ENCODE measurements around the gene SMIM7. TPM values are rescaled to one million over a fixed set of nuclear protein-coding genes. Genes with fewer than 3 reads are reported as not detected.
A peak's percentile ranks its signal among the peaks of the same experiment; 100 is the strongest.
"Not testable (repeated sequence)": the region's sequence is repeated elsewhere in the genome, so short reads cannot be mapped to it uniquely, and the experiment has no call there.

SMIM7 gene
- total and polyA plus RNA-seq, 11 donors = 27.1 to 73.1 (median 45.2) TPM

- DNase-seq (no peak), ATAC-seq (no peak)
- TF ChIP-seq, protein P1, sequence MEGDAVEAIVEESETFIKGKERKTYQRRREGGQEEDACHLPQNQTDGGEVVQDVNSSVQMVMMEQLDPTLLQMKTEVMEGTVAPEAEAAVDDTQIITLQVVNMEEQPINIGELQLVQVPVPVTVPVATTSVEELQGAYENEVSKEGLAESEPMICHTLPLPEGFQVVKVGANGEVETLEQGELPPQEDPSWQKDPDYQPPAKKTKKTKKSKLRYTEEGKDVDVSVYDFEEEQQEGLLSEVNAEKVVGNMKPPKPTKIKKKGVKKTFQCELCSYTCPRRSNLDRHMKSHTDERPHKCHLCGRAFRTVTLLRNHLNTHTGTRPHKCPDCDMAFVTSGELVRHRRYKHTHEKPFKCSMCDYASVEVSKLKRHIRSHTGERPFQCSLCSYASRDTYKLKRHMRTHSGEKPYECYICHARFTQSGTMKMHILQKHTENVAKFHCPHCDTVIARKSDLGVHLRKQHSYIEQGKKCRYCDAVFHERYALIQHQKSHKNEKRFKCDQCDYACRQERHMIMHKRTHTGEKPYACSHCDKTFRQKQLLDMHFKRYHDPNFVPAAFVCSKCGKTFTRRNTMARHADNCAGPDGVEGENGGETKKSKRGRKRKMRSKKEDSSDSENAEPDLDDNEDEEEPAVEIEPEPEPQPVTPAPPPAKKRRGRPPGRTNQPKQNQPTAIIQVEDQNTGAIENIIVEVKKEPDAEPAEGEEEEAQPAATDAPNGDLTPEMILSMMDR (IDR thresholded peaks at IDR 0.05) = no peak
- TF ChIP-seq POLR2A (IDR thresholded peaks at IDR 0.05) = no peak
- H3K4me3 ChIP-seq = no peak overlapping the region
- H3K9me3 ChIP-seq = no peaks in the 10 kb centered on the region
- no peaks in the 10 kb centered on the region for H3K27me3 ChIP-seq
- peaks cover 5 to 98% (median 88%) of the 10 kb centered on the region in 9 donors for H3K36me3 ChIP-seq
- H3K4me1 ChIP-seq = peaks cover 0 to 20% (median 4%) of the 10 kb centered on the region in 12 donors
- intact Hi-C loops (cut with DNase I) = no loop called here
- 62 to 77% (median 69%) methylated on average over 7 of the region's 7 CpGs for WGBS, 4 donors
- no peak overlapping the region for H3K27ac ChIP-seq
Observed at GRCh38 chr19:16652854-16653253, 7.1 kb downstream of the SMIM7 start.

DNA sequence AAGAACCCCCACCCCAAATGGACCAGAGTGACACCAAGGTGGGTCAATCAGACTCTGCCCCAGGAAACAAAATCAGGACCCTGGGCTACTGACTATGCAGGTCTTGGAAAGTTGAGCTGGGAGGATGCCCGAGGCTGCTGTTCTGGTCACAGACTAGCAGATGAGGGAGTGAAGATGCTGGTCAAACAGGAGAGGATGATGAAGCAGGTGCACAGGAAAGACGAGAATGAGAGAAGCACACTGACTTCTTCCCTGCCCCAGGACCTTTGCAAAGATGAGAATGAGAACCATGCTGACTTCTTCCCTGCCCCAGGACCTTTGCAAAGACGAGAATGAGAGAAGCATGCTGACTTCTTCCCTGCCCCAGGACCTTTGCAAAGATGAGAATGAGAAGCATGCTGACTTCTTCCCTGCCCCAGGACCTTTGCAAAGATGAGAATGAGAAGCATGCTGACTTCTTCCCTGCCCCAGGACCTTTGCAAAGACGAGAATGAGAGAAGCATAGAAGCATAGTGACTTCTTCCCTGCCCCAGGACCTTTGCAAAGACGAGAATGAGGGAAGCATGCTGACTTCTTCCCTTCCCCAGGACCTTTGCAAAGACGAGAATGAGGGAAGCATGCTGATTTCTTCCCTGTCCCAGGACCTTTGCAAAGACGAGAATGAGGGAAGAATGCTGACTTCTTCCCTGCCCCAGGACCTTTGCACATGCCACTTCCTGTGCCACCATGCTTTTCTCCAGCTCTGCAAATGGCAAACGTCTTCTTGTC, 8.3 kb downstream of the SMIM7 start:
- ATAC-seq; H3K27ac ChIP-seq; H3K4me3 ChIP-seq; H3K9me3 ChIP-seq; H3K27me3 ChIP-seq; intact Hi-C loops (cut with DNase I); DNase-seq: not testable (repeated sequence)
- 93 to 96% (median 95%) methylated on average over 8 of the region's 8 CpGs for WGBS, 4 donors
- Histone ChIP-seq H3K36me3 (peaks cover 5 to 97% (median 88%) of the 10 kb centered on the region in 9 donors), H3K4me1 (peaks cover 0 to 12% (median 0%) of the 10 kb centered on the region in 12 donors)

DNA sequence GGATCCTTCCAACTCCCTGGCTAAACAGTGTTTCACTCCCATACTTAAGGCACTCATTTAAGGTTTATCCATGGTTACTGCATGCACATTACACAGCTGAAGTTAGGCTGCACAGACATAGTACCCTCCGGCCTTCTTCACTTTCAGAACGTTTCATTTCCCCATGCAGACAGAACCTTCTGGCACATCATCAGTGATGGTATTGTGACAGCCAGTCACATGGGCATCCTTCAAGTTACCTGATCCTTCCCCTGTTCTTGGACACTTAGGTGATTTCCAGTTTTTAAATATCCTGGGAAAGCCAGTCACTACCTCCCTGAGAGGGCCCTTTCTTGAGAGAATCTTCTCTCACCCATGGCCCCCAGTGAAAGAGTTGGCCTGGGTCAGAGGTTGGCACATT, 9.1 kb downstream of the SMIM7 start:
- H3K4me3 ChIP-seq = no peak overlapping the region
- no peaks in the 10 kb centered on the region for H3K9me3 ChIP-seq
- H3K27me3 ChIP-seq = no peaks in the 10 kb centered on the region
- ATAC-seq (no peak), DNase-seq (no peak)
- 81 to 92% (median 84%) methylated on average over 2 of the region's 2 CpGs for WGBS, 4 donors
- TF ChIP-seq, protein P1 (IDR thresholded peaks at IDR 0.05) = no peak
- no peak for TF ChIP-seq POLR2A (IDR thresholded peaks at IDR 0.05)
- peaks cover 5 to 97% (median 88%) of the 10 kb centered on the region in 9 donors for H3K36me3 ChIP-seq
- peaks cover 0 to 9% (median 0%) of the 10 kb centered on the region in 12 donors for H3K4me1 ChIP-seq
- H3K27ac ChIP-seq = no peak overlapping the region
- intact Hi-C loops (cut with DNase I) = no loop called here

GRCh38 chr19:16649734-16650133, 10.2 kb downstream of the SMIM7 start:
- Histone ChIP-seq H3K36me3 (peaks cover 5 to 97% (median 88%) of the 10 kb centered on the region in 9 donors), H3K4me1 (peaks cover 0 to 9% (median 0%) of the 10 kb centered on the region in 12 donors), H3K4me3 (no peak overlapping the region), H3K27ac (no peak overlapping the region), H3K9me3 (no peaks in the 10 kb centered on the region), H3K27me3 (no peaks in the 10 kb centered on the region)
- intact Hi-C loops (cut with DNase I) = no loop called here
- no peak for TF ChIP-seq POLR2A (IDR thresholded peaks at IDR 0.05)
- TF ChIP-seq, protein P1 (IDR thresholded peaks at IDR 0.05) = no peak
- peak in 3 of 4 donors; percentile 61 to 71 (median 63) for ATAC-seq
- WGBS, 4 donors = 52 to 63% (median 57%) methylated on average over 9 of the region's 9 CpGs
- DNase-seq = no peak

Measured in heart left ventricle (tissue), 16 donors.